Measurements from ENCODE around the gene PLAA.

DNA sequence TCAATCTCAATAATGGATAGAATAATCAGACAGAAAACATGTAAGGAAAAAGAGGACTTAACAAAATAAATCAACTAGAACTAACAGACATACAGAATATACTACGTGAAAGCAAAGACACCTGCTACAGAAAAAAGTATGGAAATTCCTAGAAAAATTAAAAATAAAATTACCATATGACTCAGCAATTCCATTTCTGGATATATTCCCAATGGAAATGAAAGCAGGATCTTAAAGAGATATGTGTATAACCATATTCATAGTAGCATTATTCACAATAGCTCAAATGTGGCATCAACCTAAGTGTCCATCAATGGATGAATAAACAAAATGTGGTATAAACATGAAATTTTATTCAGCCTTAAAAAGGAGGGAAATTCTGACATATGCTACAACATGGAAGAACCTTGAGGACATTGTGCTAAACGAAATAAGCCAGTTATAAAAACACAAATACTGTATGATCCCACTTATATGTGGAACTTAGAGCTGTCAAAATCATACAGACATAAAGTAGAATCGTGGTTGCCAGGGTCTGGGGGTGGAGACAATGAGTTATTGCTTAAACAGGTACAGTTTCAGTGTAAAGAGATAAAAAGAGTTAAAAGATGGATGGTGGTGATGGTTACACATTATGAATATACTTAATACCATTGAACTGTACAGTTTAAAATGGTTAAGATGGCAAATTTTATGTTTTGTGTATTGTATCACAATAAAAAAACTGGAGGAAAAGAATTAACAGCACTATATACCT lies 6.9 kb downstream of the PLAA start:
- TF ChIP-seq, protein P1, sequence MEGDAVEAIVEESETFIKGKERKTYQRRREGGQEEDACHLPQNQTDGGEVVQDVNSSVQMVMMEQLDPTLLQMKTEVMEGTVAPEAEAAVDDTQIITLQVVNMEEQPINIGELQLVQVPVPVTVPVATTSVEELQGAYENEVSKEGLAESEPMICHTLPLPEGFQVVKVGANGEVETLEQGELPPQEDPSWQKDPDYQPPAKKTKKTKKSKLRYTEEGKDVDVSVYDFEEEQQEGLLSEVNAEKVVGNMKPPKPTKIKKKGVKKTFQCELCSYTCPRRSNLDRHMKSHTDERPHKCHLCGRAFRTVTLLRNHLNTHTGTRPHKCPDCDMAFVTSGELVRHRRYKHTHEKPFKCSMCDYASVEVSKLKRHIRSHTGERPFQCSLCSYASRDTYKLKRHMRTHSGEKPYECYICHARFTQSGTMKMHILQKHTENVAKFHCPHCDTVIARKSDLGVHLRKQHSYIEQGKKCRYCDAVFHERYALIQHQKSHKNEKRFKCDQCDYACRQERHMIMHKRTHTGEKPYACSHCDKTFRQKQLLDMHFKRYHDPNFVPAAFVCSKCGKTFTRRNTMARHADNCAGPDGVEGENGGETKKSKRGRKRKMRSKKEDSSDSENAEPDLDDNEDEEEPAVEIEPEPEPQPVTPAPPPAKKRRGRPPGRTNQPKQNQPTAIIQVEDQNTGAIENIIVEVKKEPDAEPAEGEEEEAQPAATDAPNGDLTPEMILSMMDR (conservative IDR thresholded peaks at IDR 0.05; ENCODE audit: low read length) = no peak
- TF ChIP-seq EZH2phosphoT487 (IDR thresholded peaks at IDR 0.05; ENCODE audit: borderline replicate concordance) = no peak

Measured in Loucy (cell line).